SK-N-SH (cell line): Measurements from ENCODE around the gene MLLT1. TPM values are rescaled to one million over a fixed set of nuclear protein-coding genes. Genes with fewer than 3 reads are reported as not detected.

ENCODE experiments used
- CTCF ChIA-PET: fragments of 300-600, 350-600 bp; formaldehyde crosslinking; extraction: SDS; loops from one replicate; lab custom pipeline; 2021; lab: Yijun Ruan, JAX
- POLR2A ChIA-PET: fragments of 350-600 bp; sonication (Branson Sonifier 250); formaldehyde crosslinking; extraction: SDS; loops from one replicate; lab custom pipeline; 2020; ENCODE audit warnings: antibody characterized with exemption, inconsistent platforms; lab: Yijun Ruan, JAX
- DNase-seq: peaks from one replicate; pipeline ENCODE4 v3.0.0; 2012
- H2AFZ ChIP-seq: fragments of 200-600 bp; sonication (generic); 2 replicates; pipeline ENCODE4 v1.8.1; 2016; ENCODE audit warnings: antibody characterized with exemption, mild to moderate bottlenecking, low read depth
- H3F3A ChIP-seq: fragments of 200-600 bp; sonication (generic); replicated peaks from 2 replicates; pipeline ENCODE3; 2016; ENCODE audit warnings: antibody characterized with exemption, mild to moderate bottlenecking; ENCODE audit not compliant: insufficient read depth
- H3K27ac ChIP-seq, 2 experiments: fragments of 200-500 bp in 1 of 2; fragments of 200-600 bp in 1 of 2; sonication (Bioruptor generic) in 1 of 2; sonication (generic), shearing (Covaris generic) in 1 of 2; 2 replicates each; pipeline versions ENCODE4 v1.5.1 to v1.6.1; 2014 to 2016; ENCODE audit warnings: low read depth in 2 of 2, inconsistent platforms in 1 of 2, low read length in 1 of 2, mild to moderate bottlenecking in 1 of 2, mixed read lengths in 1 of 2
- H3K27me3 ChIP-seq: fragments of 200-600 bp; sonication (generic), shearing (Covaris generic); 2 replicates; pipeline ENCODE4 v1.6.1; 2016; ENCODE audit warnings: mixed run types; ENCODE audit not compliant: insufficient read depth
- H3K36me3 ChIP-seq, 2 experiments: fragments of 200-500 bp in 1 of 2; fragments of 200-600 bp in 1 of 2; sonication (Bioruptor generic) in 1 of 2; sonication (generic) in 1 of 2; replicated peaks in 1 of 2; 2 replicates each; pipeline versions ENCODE3 to v1.5.1; 2014 to 2016; ENCODE audit warnings: low read length in 1 of 2, mild to moderate bottlenecking in 1 of 2; ENCODE audit not compliant: insufficient read depth in 2 of 2, control insufficient read depth in 1 of 2
- H3K4me1 ChIP-seq, 2 experiments: fragments of 200-500 bp in 1 of 2; fragments of 200-600 bp in 1 of 2; sonication (Bioruptor generic) in 1 of 2; sonication (generic), shearing (Covaris generic) in 1 of 2; 2 replicates each; pipeline versions ENCODE4 v1.5.1 to v1.6.1; 2014 to 2016; ENCODE audit warnings: low read depth in 1 of 2, low read length in 1 of 2, mixed run types in 1 of 2; ENCODE audit not compliant: insufficient read depth in 2 of 2, control insufficient read depth in 1 of 2
- H3K4me2 ChIP-seq: fragments of 200-600 bp; sonication (generic), shearing (Covaris generic); 2 replicates; pipeline ENCODE4 v1.6.1; 2017; ENCODE audit warnings: mixed run types
- H3K4me3 ChIP-seq, 2 experiments: fragments of 200-500 bp in 1 of 2; fragments of 200-600 bp in 1 of 2; sonication (Bioruptor generic) in 1 of 2; sonication (generic), shearing (Covaris generic) in 1 of 2; 2 replicates each; pipeline versions ENCODE4 v1.5.1 to v1.8.1; 2014 to 2016; ENCODE audit warnings: low read depth in 2 of 2, inconsistent platforms in 1 of 2, low read length in 1 of 2, mild to moderate bottlenecking in 1 of 2, mixed read lengths in 1 of 2, moderate library complexity in 1 of 2
- H3K79me2 ChIP-seq: fragments of 200-600 bp; sonication (generic); 2 replicates; pipeline ENCODE4 v1.8.1; 2017; ENCODE audit warnings: mild to moderate bottlenecking; ENCODE audit not compliant: insufficient read depth
- H3K9ac ChIP-seq: fragments of 200-600 bp; sonication (generic); 2 replicates; pipeline ENCODE4 v1.6.1; 2017; ENCODE audit warnings: mixed run types
- H3K9me2 ChIP-seq: fragments of 200-600 bp; sonication (generic); 2 replicates; pipeline ENCODE4 v1.6.1; 2017; ENCODE audit warnings: mixed run types
- H3K9me3 ChIP-seq: fragments of 200-600 bp; sonication (generic); 2 replicates; pipeline ENCODE4 v1.6.1; 2017; ENCODE audit warnings: mixed run types, mild to moderate bottlenecking, moderate library complexity
- H4K20me1 ChIP-seq: fragments of 200-600 bp; sonication (generic); 2 replicates; pipeline ENCODE4 v1.6.1; 2017; ENCODE audit warnings: mild to moderate bottlenecking, mixed run types; ENCODE audit not compliant: insufficient read depth
- EP300 ChIP-seq, 2 experiments: IDR thresholded peaks; 2 replicates each; pipeline versions ENCODE4 v1.4.0 to v1.6.1; 2012; ENCODE audit warnings: borderline replicate concordance in 1 of 2, low read depth in 1 of 2, low read length in 1 of 2
- EZH2phosphoT487 ChIP-seq: fragments of 200-600 bp; sonication (generic); IDR thresholded peaks from 2 replicates; pipeline ENCODE4 v1.6.1; 2017; ENCODE audit warnings: low read depth, mixed run types, mild to moderate bottlenecking, antibody characterized with exemption, moderate library complexity, borderline replicate concordance
- FOXJ3 ChIP-seq: sonication (generic); formaldehyde crosslinking; IDR thresholded peaks from 2 replicates; pipeline ENCODE4 v1.5.1; 2020; ENCODE audit warnings: mild to moderate bottlenecking, missing genetic modification reagents
- FOXM1 ChIP-seq: IDR thresholded peaks from 2 replicates; pipeline ENCODE4 v1.4.0; 2012; ENCODE audit warnings: low read depth, mild to moderate bottlenecking
- GABPA ChIP-seq: IDR thresholded peaks from 2 replicates; pipeline ENCODE4 v1.4.0; 2012; ENCODE audit warnings: low read depth, mild to moderate bottlenecking
- GATA2 ChIP-seq: sonication (generic); formaldehyde crosslinking; IDR thresholded peaks from 2 replicates; pipeline ENCODE4 v1.5.0; 2020; ENCODE audit warnings: mild to moderate bottlenecking, missing genetic modification reagents
- JUND ChIP-seq: IDR thresholded peaks from 2 replicates; pipeline ENCODE4 v1.4.0; 2012
- MXI1 ChIP-seq: IDR thresholded peaks from 2 replicates; pipeline ENCODE4 v1.6.1; 2012; ENCODE audit warnings: mild to moderate bottlenecking, low read depth, low read length, improper control_type of control experiment
- NFIC ChIP-seq: IDR thresholded peaks from 2 replicates; pipeline ENCODE4 v1.4.0; 2012; ENCODE audit warnings: borderline replicate concordance
- POLR2AphosphoS5 ChIP-seq: IDR thresholded peaks from 2 replicates; pipeline ENCODE4 v1.6.1; 2012; ENCODE audit warnings: low read depth, low read length
- RFX5 ChIP-seq: IDR thresholded peaks from 2 replicates; pipeline ENCODE4 v1.6.1; 2012; ENCODE audit warnings: mild to moderate bottlenecking, improper control_type of control experiment, low read length
- RXRA ChIP-seq: IDR thresholded peaks from 2 replicates; pipeline ENCODE4 v1.4.0; 2012; ENCODE audit warnings: low read depth, mild to moderate bottlenecking, borderline replicate concordance
- SIN3A ChIP-seq: IDR thresholded peaks from 2 replicates; pipeline ENCODE4 v1.6.1; 2012; ENCODE audit warnings: low read depth, mild to moderate bottlenecking, low read length, moderate library complexity, borderline replicate concordance
- SMC3 ChIP-seq: IDR thresholded peaks from 2 replicates; pipeline ENCODE4 v1.6.1; 2012; ENCODE audit warnings: low read depth, low read length, improper control_type of control experiment
- TAF1 ChIP-seq: IDR thresholded peaks from 2 replicates; pipeline ENCODE4 v1.6.1; 2012; ENCODE audit warnings: low read depth, mild to moderate bottlenecking, low read length, moderate library complexity, borderline replicate concordance
- WGBS: methylation state at CpG from one replicate; pipeline ENCODE4 v1.1.6; 2017; ENCODE audit warnings: low lambda C conversion rate; 5-methylcytosine and 5-hydroxymethylcytosine counted together
- polyA plus RNA-seq, 3 experiments: library from polyadenylated mRNA; depleted of rRNA; stranded (reverse); fragments of >200 nt; gene quantifications; 2 replicates each; pipeline ENCODE4 v1.2.3, GENCODE V29; 2012
- TF ChIP-seq, protein P1 (sequence below): fragments of 150-350 bp; IDR thresholded peaks from 2 replicates; pipeline ENCODE4 v1.6.1; 2017; ENCODE audit warnings: antibody characterized with exemption, low read length, low read depth, borderline replicate concordance
- TF ChIP-seq, protein P2 (sequence below): IDR thresholded peaks from 2 replicates; pipeline ENCODE4 v1.6.1; 2012; ENCODE audit warnings: mild to moderate bottlenecking, low read depth, low read length, moderate library complexity
- TF ChIP-seq, protein P3 (sequence below): IDR thresholded peaks from 2 replicates; pipeline ENCODE4 v1.4.0; 2012; ENCODE audit warnings: low read depth, borderline replicate concordance

The MLLT1 gene
- polyA plus RNA-seq, 1 of the 3 experiments (the other 2 are of a cell fraction), result 19.0 TPM

DNA sequence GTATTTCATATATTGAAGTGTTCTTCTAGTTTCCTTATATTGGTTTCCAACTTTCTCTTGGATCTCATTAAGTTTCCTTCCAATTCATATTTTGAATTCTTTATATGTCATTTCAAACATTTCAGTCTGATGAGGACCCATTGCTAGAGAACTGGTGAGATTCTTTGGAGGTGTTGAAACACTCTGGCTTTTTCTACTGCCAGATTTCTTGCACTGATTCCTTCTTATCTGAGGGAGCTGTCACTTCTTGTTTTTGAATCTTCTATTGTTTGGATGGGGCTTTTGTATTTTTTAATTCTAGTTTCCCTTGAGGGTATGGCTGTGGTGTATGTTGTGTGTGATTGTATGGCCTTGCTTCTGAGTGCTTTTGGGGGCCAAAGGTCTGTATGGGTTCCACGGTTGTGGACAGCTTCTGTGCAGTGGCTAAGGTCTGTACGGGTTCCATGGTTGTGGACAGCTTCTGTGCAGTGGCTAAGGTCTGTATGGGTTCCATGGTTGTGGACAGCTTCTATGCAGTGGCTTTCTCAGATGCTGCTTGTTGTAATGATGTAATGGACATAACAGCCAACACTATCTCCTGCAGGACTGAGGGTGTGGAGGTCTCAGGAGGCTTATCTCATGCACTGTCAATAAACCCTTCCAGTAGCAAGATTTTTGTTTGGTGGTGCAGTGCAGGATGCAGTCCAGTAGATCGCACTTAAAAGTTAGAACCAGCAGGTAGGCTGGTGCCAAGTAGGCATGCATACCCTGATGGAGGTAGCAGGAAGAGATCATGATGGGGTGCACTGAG, 107.5 kb downstream of the MLLT1 start:
- TF ChIP-seq RFX5 (no peak), FOXM1 (no peak), GABPA (no peak), NFIC (no peak), GATA2 (CRISPR knock-in tag) (no peak), MXI1 (no peak), EZH2phosphoT487 (no peak), SIN3A (no peak), JUND (no peak), TAF1 (no peak), POLR2AphosphoS5 (no peak), FOXJ3 (CRISPR knock-in tag) (no peak), SMC3 (no peak), EP300 (IDR thresholded peaks at IDR 0.05; ENCODE audit: borderline replicate concordance in 1 of 2, low read depth in 1 of 2, low read length in 1 of 2) (no peak), RXRA (no peak)
- TF ChIP-seq, protein P1, sequence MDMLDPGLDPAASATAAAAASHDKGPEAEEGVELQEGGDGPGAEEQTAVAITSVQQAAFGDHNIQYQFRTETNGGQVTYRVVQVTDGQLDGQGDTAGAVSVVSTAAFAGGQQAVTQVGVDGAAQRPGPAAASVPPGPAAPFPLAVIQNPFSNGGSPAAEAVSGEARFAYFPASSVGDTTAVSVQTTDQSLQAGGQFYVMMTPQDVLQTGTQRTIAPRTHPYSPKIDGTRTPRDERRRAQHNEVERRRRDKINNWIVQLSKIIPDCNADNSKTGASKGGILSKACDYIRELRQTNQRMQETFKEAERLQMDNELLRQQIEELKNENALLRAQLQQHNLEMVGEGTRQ, result no peak
- TF ChIP-seq, protein P2, sequence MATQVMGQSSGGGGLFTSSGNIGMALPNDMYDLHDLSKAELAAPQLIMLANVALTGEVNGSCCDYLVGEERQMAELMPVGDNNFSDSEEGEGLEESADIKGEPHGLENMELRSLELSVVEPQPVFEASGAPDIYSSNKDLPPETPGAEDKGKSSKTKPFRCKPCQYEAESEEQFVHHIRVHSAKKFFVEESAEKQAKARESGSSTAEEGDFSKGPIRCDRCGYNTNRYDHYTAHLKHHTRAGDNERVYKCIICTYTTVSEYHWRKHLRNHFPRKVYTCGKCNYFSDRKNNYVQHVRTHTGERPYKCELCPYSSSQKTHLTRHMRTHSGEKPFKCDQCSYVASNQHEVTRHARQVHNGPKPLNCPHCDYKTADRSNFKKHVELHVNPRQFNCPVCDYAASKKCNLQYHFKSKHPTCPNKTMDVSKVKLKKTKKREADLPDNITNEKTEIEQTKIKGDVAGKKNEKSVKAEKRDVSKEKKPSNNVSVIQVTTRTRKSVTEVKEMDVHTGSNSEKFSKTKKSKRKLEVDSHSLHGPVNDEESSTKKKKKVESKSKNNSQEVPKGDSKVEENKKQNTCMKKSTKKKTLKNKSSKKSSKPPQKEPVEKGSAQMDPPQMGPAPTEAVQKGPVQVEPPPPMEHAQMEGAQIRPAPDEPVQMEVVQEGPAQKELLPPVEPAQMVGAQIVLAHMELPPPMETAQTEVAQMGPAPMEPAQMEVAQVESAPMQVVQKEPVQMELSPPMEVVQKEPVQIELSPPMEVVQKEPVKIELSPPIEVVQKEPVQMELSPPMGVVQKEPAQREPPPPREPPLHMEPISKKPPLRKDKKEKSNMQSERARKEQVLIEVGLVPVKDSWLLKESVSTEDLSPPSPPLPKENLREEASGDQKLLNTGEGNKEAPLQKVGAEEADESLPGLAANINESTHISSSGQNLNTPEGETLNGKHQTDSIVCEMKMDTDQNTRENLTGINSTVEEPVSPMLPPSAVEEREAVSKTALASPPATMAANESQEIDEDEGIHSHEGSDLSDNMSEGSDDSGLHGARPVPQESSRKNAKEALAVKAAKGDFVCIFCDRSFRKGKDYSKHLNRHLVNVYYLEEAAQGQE, result no peak
- TF ChIP-seq, protein P3, sequence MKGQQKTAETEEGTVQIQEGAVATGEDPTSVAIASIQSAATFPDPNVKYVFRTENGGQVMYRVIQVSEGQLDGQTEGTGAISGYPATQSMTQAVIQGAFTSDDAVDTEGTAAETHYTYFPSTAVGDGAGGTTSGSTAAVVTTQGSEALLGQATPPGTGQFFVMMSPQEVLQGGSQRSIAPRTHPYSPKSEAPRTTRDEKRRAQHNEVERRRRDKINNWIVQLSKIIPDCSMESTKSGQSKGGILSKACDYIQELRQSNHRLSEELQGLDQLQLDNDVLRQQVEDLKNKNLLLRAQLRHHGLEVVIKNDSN, result no peak
- H3K79me2 ChIP-seq, result no peaks in the 10 kb centered on the region
- no peak overlapping the region for H2AFZ ChIP-seq
- no peaks in the 10 kb centered on the region; the same call in 1 of the 2 replicates for H3K9me3 ChIP-seq
- H3F3A ChIP-seq, result no peaks in the 10 kb centered on the region
- H3K4me2 ChIP-seq, result no peak overlapping the region
- WGBS, result 7% methylated on average over 2 of the region's 3 CpGs
- POLR2A ChIA-PET, result no interaction called here
- CTCF ChIA-PET, result no interaction called here
- no peaks in the 10 kb centered on the region for H4K20me1 ChIP-seq
- H3K27me3 ChIP-seq, result peaks cover 10% of the 10 kb centered on the region; the same call in 1 of the 2 replicates
- H3K27ac ChIP-seq, result no peak overlapping the region
- H3K4me1 ChIP-seq, result no peaks in the 10 kb centered on the region
- no peak for DNase-seq
- H3K9me2 ChIP-seq, result no peaks in the 10 kb centered on the region
- no peak overlapping the region for H3K9ac ChIP-seq
- no peaks in the 10 kb centered on the region for H3K36me3 ChIP-seq
- no peak overlapping the region for H3K4me3 ChIP-seq
